GM12892 (cell line): Measurements from ENCODE around the gene PLIN4.

Source experiments
- POLR2A ChIP-seq: IDR thresholded peaks from 2 replicates; pipeline ENCODE4 v1.6.1; 2011; ENCODE audit warnings: low read depth, low read length, control low read depth
- POLR2AphosphoS5 ChIP-seq: IDR thresholded peaks from 2 replicates; pipeline ENCODE4 v1.6.1; 2011; ENCODE audit warnings: low read depth, low read length, control low read depth
- TAF1 ChIP-seq: IDR thresholded peaks from 2 replicates; pipeline ENCODE4 v1.6.1; 2011; ENCODE audit warnings: low read depth, mild to moderate bottlenecking, control low read depth, low read length, borderline replicate concordance

GRCh38 chr19:4502282-4503131 lies 15.8 kb downstream of the PLIN4 start:
- TF ChIP-seq POLR2AphosphoS5 (no peak), POLR2A (no peak), TAF1 (no peak)
